Osteocyte (in vitro differentiated cells): ENCODE data around the gene NT5C1A. TPM values are rescaled to one million over a fixed set of nuclear protein-coding genes. Genes with fewer than 3 reads are reported as not detected.

ENCODE experiments used
- DNase-seq: peaks from one replicate; pipeline ENCODE4 v3.0.0; 2021; ENCODE audit warnings: mixed read lengths; ENCODE audit not compliant: unreplicated experiment; ENCODE audit errors: extremely low spot score
- H3K27ac Mint-ChIP-seq: one replicate; pipeline ENCODE4 v1.8.0; 2021; ENCODE audit warnings: mild to moderate bottlenecking, mixed read lengths; ENCODE audit not compliant: unreplicated experiment
- H3K27me3 Mint-ChIP-seq: one replicate; pipeline ENCODE4 v1.8.0; 2021; ENCODE audit warnings: mixed read lengths; ENCODE audit not compliant: unreplicated experiment
- H3K36me3 Mint-ChIP-seq: one replicate; pipeline ENCODE4 v1.8.0; 2021; ENCODE audit warnings: mixed read lengths; ENCODE audit not compliant: unreplicated experiment
- H3K4me1 Mint-ChIP-seq: one replicate; pipeline ENCODE4 v1.8.0; 2021; ENCODE audit warnings: mixed read lengths; ENCODE audit not compliant: unreplicated experiment
- H3K4me3 Mint-ChIP-seq: one replicate; pipeline ENCODE4 v1.8.0; 2021; ENCODE audit warnings: mild to moderate bottlenecking, moderate library complexity, mixed read lengths; ENCODE audit not compliant: unreplicated experiment
- H3K9me3 Mint-ChIP-seq: one replicate; pipeline ENCODE4 v1.8.0; 2021; ENCODE audit warnings: mixed read lengths; ENCODE audit not compliant: unreplicated experiment
- CTCF ChIP-seq: fragments of 200-600 bp; sonication (generic); IDR thresholded peaks from 2 replicates; pipeline ENCODE4 v1.5.0; 2021; ENCODE audit warnings: antibody characterized with exemption, mild to moderate bottlenecking, moderate library complexity
- total RNA-seq: library from RNA; stranded (reverse); gene quantifications from 2 replicates; pipeline ENCODE4 v1.2.1, GENCODE V29; 2021

The NT5C1A gene
- total RNA-seq, 1 donor from 2014 or later, result not detected

GRCh38 chr1:39655578-39656268 is 16.2 kb downstream of the NT5C1A start:
- H3K36me3 Mint-ChIP-seq, result no peaks in the 10 kb centered on the region
- H3K9me3 Mint-ChIP-seq, result no peaks in the 10 kb centered on the region
- peaks cover 11% of the 10 kb centered on the region for H3K4me1 Mint-ChIP-seq
- TF ChIP-seq CTCF, result no peak
- no peak overlapping the region for H3K4me3 Mint-ChIP-seq
- no peak for DNase-seq
- no peak overlapping the region for H3K27ac Mint-ChIP-seq
- peaks cover 27% of the 10 kb centered on the region for H3K27me3 Mint-ChIP-seq

- peaks cover 27% of the 10 kb centered on the region for H3K27me3 Mint-ChIP-seq
- H3K4me1 Mint-ChIP-seq, result peaks cover 11% of the 10 kb centered on the region
- no peak for DNase-seq
- H3K4me3 Mint-ChIP-seq, result no peak overlapping the region
- no peak overlapping the region for H3K27ac Mint-ChIP-seq
- no peaks in the 10 kb centered on the region for H3K9me3 Mint-ChIP-seq
- TF ChIP-seq CTCF, result no peak
- no peaks in the 10 kb centered on the region for H3K36me3 Mint-ChIP-seq
Observed at GRCh38 chr1:39654291-39654690, 17.6 kb downstream of the NT5C1A start.

- DNase-seq, result peak; percentile 90
- Mint-ChIP-seq H3K27me3 (peaks cover 27% of the 10 kb centered on the region), H3K27ac (no peak overlapping the region), H3K4me3 (no peak overlapping the region), H3K9me3 (no peaks in the 10 kb centered on the region), H3K4me1 (peaks cover 11% of the 10 kb centered on the region), H3K36me3 (no peaks in the 10 kb centered on the region)
- TF ChIP-seq CTCF, result peak; percentile 94
Observed at GRCh38 chr1:39653546-39654031, 18.3 kb downstream of the NT5C1A start.

- DNase-seq, result no peak
- peaks cover 8% of the 10 kb centered on the region for H3K4me1 Mint-ChIP-seq
- no peak for TF ChIP-seq CTCF
- no peak overlapping the region for H3K4me3 Mint-ChIP-seq
- peaks cover 27% of the 10 kb centered on the region for H3K27me3 Mint-ChIP-seq
- no peaks in the 10 kb centered on the region for H3K9me3 Mint-ChIP-seq
- H3K36me3 Mint-ChIP-seq, result no peaks in the 10 kb centered on the region
- H3K27ac Mint-ChIP-seq, result no peak overlapping the region
Observed at GRCh38 chr1:39652554-39652953, 19.4 kb downstream of the NT5C1A start.

GRCh38 chr1:39652105-39652504 is 19.8 kb downstream of the NT5C1A start:
- Mint-ChIP-seq H3K4me3 (no peak overlapping the region), H3K36me3 (no peaks in the 10 kb centered on the region), H3K27ac (no peak overlapping the region), H3K9me3 (no peaks in the 10 kb centered on the region), H3K27me3 (peaks cover 24% of the 10 kb centered on the region), H3K4me1 (peaks cover 12% of the 10 kb centered on the region)
- DNase-seq, result no peak
- TF ChIP-seq CTCF, result no peak
